SKM-1 (cell line): ENCODE data around the gene RSRP1.

Experiments used
- DNase-seq: peaks from one replicate; lab custom pipeline; 2025; ENCODE audit not compliant: unreplicated experiment; lab: John Stamatoyannopoulos, UW

RSRP1 gene

GRCh38 chr1:25194572-25195020 is 52.7 kb downstream of the RSRP1 start:
- DNase-seq = no peak

GRCh38 chr1:25194054-25194453 is 53.2 kb downstream of the RSRP1 start:
- DNase-seq = no peak

- no peak for DNase-seq
These were observed 54.0 kb downstream of the RSRP1 start for GRCh38 chr1:25193229-25193628.
